H1 (cell line): ENCODE results near the gene UCHL1. TPM values are rescaled to one million over a fixed set of nuclear protein-coding genes. Genes with fewer than 3 reads are reported as not detected.

ENCODE experiments used
- CHD7 ChIP-seq: fragments of 300-600 bp; sonication (generic); IDR thresholded peaks from 2 replicates; pipeline ENCODE4 v1.7.1; 2012; ENCODE audit warnings: low read length, moderate library complexity, mild to moderate bottlenecking, inconsistent platforms; ENCODE audit not compliant: insufficient replicate concordance
- MAFK ChIP-seq: IDR thresholded peaks from 2 replicates; pipeline ENCODE4 v1.6.1; 2012; ENCODE audit warnings: low read depth, mild to moderate bottlenecking, improper control_type of control experiment, low read length
- PHF8 ChIP-seq: fragments of 200-600 bp; sonication (generic); conservative IDR thresholded peaks from 2 replicates; pipeline ENCODE4 v1.7.1; 2012; ENCODE audit warnings: low read depth, mild to moderate bottlenecking, inconsistent platforms, low read length, moderate library complexity
- POLR2A ChIP-seq, 2 experiments: IDR thresholded peaks; 1 replicate in 1 of 2; 2 replicates in 1 of 2; pipeline ENCODE4 v1.6.1; 2011; ENCODE audit warnings: low read depth in 2 of 2, low read length in 2 of 2, mild to moderate bottlenecking in 2 of 2; ENCODE audit errors: control extremely low read depth in 1 of 2
- POLR2AphosphoS5 ChIP-seq: IDR thresholded peaks from 2 replicates; pipeline ENCODE4 v1.6.1; 2011; ENCODE audit warnings: low read depth, low read length
- polyA plus RNA-seq, 7 experiments: library from polyadenylated mRNA; depleted of rRNA in 3 of 7; stranded (reverse) in 5 of 7; unstranded in 2 of 7; fragments of >200 nt in 5 of 7; fragments of 200-250 nt in 2 of 7; gene quantifications; 1 replicate in 5 of 7; 2 replicates in 1 of 7; 4 replicates in 1 of 7; pipeline versions ENCODE4 v1.2.1 to v1.2.3, GENCODE V29; 2011 to 2013; ENCODE audit warnings: missing spikeins in 2 of 7, mixed read lengths in 2 of 7
- total RNA-seq: library from RNA; stranded (reverse); fragmentation: NEBNext Ultra II Directional; extraction: Animal tissue kit (Norgen Biotek cat#: 25700); gene quantifications from 2 replicates; pipeline ENCODE4 v1.2.1, GENCODE V29; 2021

The UCHL1 gene
- total and polyA plus RNA-seq, 2 of the 8 experiments (the other 6 are each of a cell fraction or from before 2014, with no cell fraction given): 781 to 1,717 TPM

- TF ChIP-seq CHD7 (no peak), POLR2AphosphoS5 (0 out of 2 replicates have a peak, but pooled peaks have one; percentile 26), PHF8 (no peak), POLR2A (IDR thresholded peaks at IDR 0.05; ENCODE audit: control extremely low read depth in 1 of 2, low read depth in 2 of 2, low read length in 2 of 2) (peak in 1 of 2 experiments; percentile 12; a peak in 2 of 3 replicates), MAFK (peak; percentile 97)
Measured at GRCh38 chr4:41258783-41259182, 2.1 kb downstream of the UCHL1 start (continued).
